Measurements from ENCODE around the gene PPM1D. TPM values are rescaled to one million over a fixed set of nuclear protein-coding genes. Genes with fewer than 3 reads are reported as not detected.

Gene PPM1D
- total RNA-seq, 1 experiment from 2014 or later = 15.1 TPM

- Histone ChIP-seq H3K27me3 (replicated peaks) (no peaks in the 10 kb centered on the region), H3K27ac (no peak overlapping the region), H3K9me3 (replicated peaks) (no peaks in the 10 kb centered on the region), H3K36me3 (peaks cover 6% of the 10 kb centered on the region; the same call in 1 of the 2 replicates), H3K4me1 (replicated peaks) (peaks cover 24% of the 10 kb centered on the region), H3K4me3 (no peak overlapping the region)
- no peak for DNase-seq (ENCODE audit: low read depth in 1 of 2, low spot score in 2 of 2)
These were observed 15.1 kb downstream of the PPM1D start for GRCh38 chr17:60615108-60615507.

- Histone ChIP-seq H3K4me3 (no peak overlapping the region), H3K36me3 (peaks cover 6% of the 10 kb centered on the region; the same call in 1 of the 2 replicates), H3K27ac (no peak overlapping the region), H3K4me1 (replicated peaks) (peaks cover 17% of the 10 kb centered on the region), H3K9me3 (replicated peaks) (no peaks in the 10 kb centered on the region), H3K27me3 (replicated peaks) (no peaks in the 10 kb centered on the region)
- DNase-seq (ENCODE audit: low read depth in 1 of 2, low spot score in 2 of 2) = no peak
These were observed 15.8 kb downstream of the PPM1D start for GRCh38 chr17:60615840-60616239.

DNA sequence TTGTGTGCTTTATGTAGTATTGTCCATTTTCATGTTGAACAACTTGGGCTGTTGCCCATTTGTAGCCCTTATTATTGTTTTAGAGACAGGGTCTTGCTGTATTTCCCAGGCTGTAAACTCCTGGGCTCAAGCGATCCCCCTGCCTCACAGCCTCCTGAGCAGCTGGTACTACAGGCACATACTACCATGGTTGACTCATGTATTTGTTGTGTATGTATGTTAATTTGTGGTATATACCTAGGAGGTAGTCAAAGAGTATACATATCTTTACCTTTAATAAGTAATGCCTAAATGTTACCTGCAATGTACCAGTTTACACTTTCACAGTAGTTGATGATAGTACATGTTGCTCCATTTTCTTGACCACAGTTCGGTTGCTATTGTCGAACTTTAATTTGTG lies 18.1 kb downstream of the PPM1D start:
- no peak overlapping the region for H3K4me3 ChIP-seq
- peaks cover 15% of the 10 kb centered on the region for H3K4me1 ChIP-seq (replicated peaks)
- H3K36me3 ChIP-seq = peaks cover 6% of the 10 kb centered on the region; the same call in 1 of the 2 replicates
- no peak overlapping the region for H3K27ac ChIP-seq
- no peaks in the 10 kb centered on the region for H3K9me3 ChIP-seq (replicated peaks)
- no peaks in the 10 kb centered on the region for H3K27me3 ChIP-seq (replicated peaks)
- DNase-seq (ENCODE audit: low read depth in 1 of 2, low spot score in 2 of 2) = no peak

DNA sequence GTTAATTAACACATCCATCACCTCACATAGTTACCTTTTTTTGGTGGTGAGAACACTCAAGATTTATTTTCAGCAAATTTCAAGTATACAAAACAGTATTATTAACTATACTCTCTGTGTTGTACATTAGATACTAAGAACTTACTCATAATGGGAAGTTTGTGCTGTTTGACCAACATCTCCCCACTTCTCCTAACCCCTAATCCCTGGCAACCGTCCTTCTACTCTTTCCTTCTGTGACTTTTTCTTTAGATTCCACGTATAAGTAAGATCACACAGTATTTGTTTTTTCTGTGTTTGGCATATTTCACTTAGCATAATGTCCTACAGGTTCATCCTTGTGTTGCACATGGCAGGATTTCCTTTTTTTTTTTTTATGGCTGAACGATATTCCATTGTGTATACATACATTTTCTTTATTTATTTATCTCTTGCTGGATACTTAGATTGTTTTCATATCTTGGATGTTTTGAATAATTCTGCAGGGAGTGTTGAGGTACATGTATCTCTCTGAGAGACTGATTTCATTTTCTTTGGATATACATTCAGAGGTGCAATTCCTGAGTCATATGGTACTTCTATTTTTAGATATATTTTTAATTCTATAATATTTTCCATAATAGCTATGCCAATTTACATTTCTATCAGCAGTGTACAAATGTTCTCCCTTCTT lies 19.0 kb downstream of the PPM1D start:
- Histone ChIP-seq H3K36me3 (peaks cover 13% of the 10 kb centered on the region; the same call in 1 of the 2 replicates), H3K4me1 (replicated peaks) (peaks cover 15% of the 10 kb centered on the region), H3K4me3 (no peak overlapping the region), H3K27me3 (replicated peaks) (no peaks in the 10 kb centered on the region), H3K9me3 (replicated peaks) (no peaks in the 10 kb centered on the region), H3K27ac (peak overlapping the region; percentile 34; the same call in 1 of the 2 replicates)
- peak in 1 of 2 experiments; percentile 23 for DNase-seq (ENCODE audit: low read depth in 1 of 2, low spot score in 2 of 2)

GRCh38 chr17:60622961-60623360 lies 23.0 kb downstream of the PPM1D start:
- Histone ChIP-seq H3K4me3 (no peak overlapping the region), H3K36me3 (peaks cover 21% of the 10 kb centered on the region), H3K4me1 (replicated peaks) (peaks cover 15% of the 10 kb centered on the region), H3K27ac (no peak overlapping the region), H3K9me3 (replicated peaks) (no peaks in the 10 kb centered on the region), H3K27me3 (replicated peaks) (no peaks in the 10 kb centered on the region)
- DNase-seq (ENCODE audit: low read depth in 1 of 2, low spot score in 2 of 2) = no peak

DNA sequence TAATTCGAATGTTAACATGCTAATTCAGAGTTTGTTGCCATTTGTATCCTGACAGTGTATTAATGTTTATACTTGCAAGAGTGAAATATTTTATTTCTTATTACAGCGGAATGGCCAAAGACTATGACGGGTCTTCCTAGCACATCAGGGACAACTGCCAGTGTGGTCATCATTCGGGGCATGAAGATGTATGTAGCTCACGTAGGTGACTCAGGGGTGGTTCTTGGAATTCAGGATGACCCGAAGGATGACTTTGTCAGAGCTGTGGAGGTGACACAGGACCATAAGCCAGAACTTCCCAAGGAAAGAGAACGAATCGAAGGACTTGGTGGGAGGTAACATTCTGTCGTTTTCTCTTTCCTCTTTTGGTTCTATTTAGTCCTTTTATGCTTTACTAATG lies 23.4 kb downstream of the PPM1D start:
- H3K4me1 ChIP-seq (replicated peaks) = peaks cover 15% of the 10 kb centered on the region
- no peaks in the 10 kb centered on the region for H3K27me3 ChIP-seq (replicated peaks)
- no peaks in the 10 kb centered on the region for H3K9me3 ChIP-seq (replicated peaks)
- H3K4me3 ChIP-seq = no peak overlapping the region
- H3K27ac ChIP-seq = no peak overlapping the region
- no peak for DNase-seq (ENCODE audit: low read depth in 1 of 2, low spot score in 2 of 2)
- H3K36me3 ChIP-seq = peaks cover 24% of the 10 kb centered on the region

- H3K4me1 ChIP-seq (replicated peaks) = no peaks in the 10 kb centered on the region
- no peaks in the 10 kb centered on the region for H3K9me3 ChIP-seq (replicated peaks)
- no peaks in the 10 kb centered on the region for H3K27me3 ChIP-seq (replicated peaks)
- no peak overlapping the region for H3K4me3 ChIP-seq
- no peak for DNase-seq (ENCODE audit: low read depth in 1 of 2, low spot score in 2 of 2)
- no peak overlapping the region for H3K27ac ChIP-seq
- H3K36me3 ChIP-seq = peaks cover 32% of the 10 kb centered on the region
These were observed 27.1 kb downstream of the PPM1D start for GRCh38 chr17:60627124-60627523.

- no peak for DNase-seq (ENCODE audit: low read depth in 1 of 2, low spot score in 2 of 2)
- H3K9me3 ChIP-seq (replicated peaks) = no peaks in the 10 kb centered on the region
- peaks cover 36% of the 10 kb centered on the region for H3K36me3 ChIP-seq
- H3K27me3 ChIP-seq (replicated peaks) = no peaks in the 10 kb centered on the region
- no peak overlapping the region for H3K4me3 ChIP-seq
- H3K4me1 ChIP-seq (replicated peaks) = no peaks in the 10 kb centered on the region
- H3K27ac ChIP-seq = no peak overlapping the region
These were observed 28.4 kb downstream of the PPM1D start for GRCh38 chr17:60628252-60628889.

GRCh38 chr17:60629120-60629519 lies 29.1 kb downstream of the PPM1D start:
- no peak for DNase-seq (ENCODE audit: low read depth in 1 of 2, low spot score in 2 of 2)
- no peak overlapping the region for H3K27ac ChIP-seq
- H3K4me1 ChIP-seq (replicated peaks) = no peaks in the 10 kb centered on the region
- H3K9me3 ChIP-seq (replicated peaks) = no peaks in the 10 kb centered on the region
- H3K36me3 ChIP-seq = peaks cover 34% of the 10 kb centered on the region
- H3K4me3 ChIP-seq = no peak overlapping the region
- H3K27me3 ChIP-seq (replicated peaks) = no peaks in the 10 kb centered on the region

GRCh38 chr17:60630352-60630751 lies 30.4 kb downstream of the PPM1D start:
- Histone ChIP-seq H3K36me3 (peaks cover 34% of the 10 kb centered on the region), H3K27me3 (replicated peaks) (no peaks in the 10 kb centered on the region), H3K4me3 (no peak overlapping the region), H3K27ac (no peak overlapping the region), H3K4me1 (replicated peaks) (no peaks in the 10 kb centered on the region), H3K9me3 (replicated peaks) (no peaks in the 10 kb centered on the region)
- DNase-seq (ENCODE audit: low read depth in 1 of 2, low spot score in 2 of 2) = no peak

DNA sequence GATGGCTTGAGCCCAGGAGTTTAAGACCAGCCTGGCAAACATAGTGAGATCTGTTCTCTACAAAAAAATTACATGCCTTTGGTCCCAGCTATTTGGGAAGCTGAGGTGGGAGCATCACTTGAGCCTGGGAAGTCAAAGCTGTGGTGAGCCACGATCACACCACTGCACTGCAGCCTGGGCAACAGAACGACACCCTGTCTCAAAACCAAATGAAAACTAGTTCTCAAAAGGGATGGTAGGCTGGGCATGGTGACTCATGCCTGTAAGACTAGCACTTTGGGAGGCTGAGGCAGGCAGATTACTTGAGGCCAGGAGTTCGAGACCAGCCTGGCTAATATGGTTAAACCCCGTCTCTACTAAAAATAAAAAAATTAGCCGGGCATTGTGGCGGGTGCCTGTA lies 31.1 kb downstream of the PPM1D start:
- H3K4me3 ChIP-seq = no peak overlapping the region
- no peaks in the 10 kb centered on the region for H3K27me3 ChIP-seq (replicated peaks)
- no peaks in the 10 kb centered on the region for H3K4me1 ChIP-seq (replicated peaks)
- no peaks in the 10 kb centered on the region for H3K9me3 ChIP-seq (replicated peaks)
- H3K27ac ChIP-seq = no peak overlapping the region
- H3K36me3 ChIP-seq = peaks cover 35% of the 10 kb centered on the region
- DNase-seq (ENCODE audit: low read depth in 1 of 2, low spot score in 2 of 2) = no peak

DNA sequence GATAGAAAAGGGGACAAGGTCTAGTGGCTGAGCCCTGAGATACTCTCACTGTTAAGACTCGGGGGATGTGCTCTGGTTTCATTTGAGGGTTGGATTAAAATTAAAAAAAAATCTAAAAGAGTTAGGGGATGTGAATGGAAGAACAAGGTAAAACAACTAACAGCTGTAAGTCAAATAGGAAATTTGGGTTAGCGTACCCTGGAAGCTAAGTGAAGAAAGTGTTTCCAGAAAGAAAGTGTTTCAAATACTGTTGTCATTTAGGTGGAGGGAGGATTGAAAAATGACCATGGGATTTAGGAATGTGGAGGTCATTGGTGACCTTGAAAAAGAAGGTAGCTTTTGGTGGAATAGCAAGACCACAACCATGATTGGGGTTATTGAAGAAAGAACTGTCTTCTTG lies 37.7 kb downstream of the PPM1D start:
- H3K9me3 ChIP-seq (replicated peaks) = no peaks in the 10 kb centered on the region
- H3K36me3 ChIP-seq = peaks cover 42% of the 10 kb centered on the region
- no peak overlapping the region for H3K4me3 ChIP-seq
- peaks cover 12% of the 10 kb centered on the region for H3K4me1 ChIP-seq (replicated peaks)
- no peaks in the 10 kb centered on the region for H3K27me3 ChIP-seq (replicated peaks)
- no peak for DNase-seq (ENCODE audit: low read depth in 1 of 2, low spot score in 2 of 2)
- no peak overlapping the region for H3K27ac ChIP-seq

- no peak overlapping the region for H3K27ac ChIP-seq
- peaks cover 12% of the 10 kb centered on the region for H3K4me1 ChIP-seq (replicated peaks)
- no peak overlapping the region for H3K4me3 ChIP-seq
- no peak for DNase-seq (ENCODE audit: low read depth in 1 of 2, low spot score in 2 of 2)
- H3K36me3 ChIP-seq = peaks cover 38% of the 10 kb centered on the region
- H3K9me3 ChIP-seq (replicated peaks) = no peaks in the 10 kb centered on the region
- H3K27me3 ChIP-seq (replicated peaks) = no peaks in the 10 kb centered on the region
These were observed 39.0 kb downstream of the PPM1D start for GRCh38 chr17:60639019-60639330.

GRCh38 chr17:60640503-60640902 lies 40.5 kb downstream of the PPM1D start:
- H3K27ac ChIP-seq = no peak overlapping the region

More at GRCh38 chr17:60640503-60640902, 40.5 kb downstream of the PPM1D start:
- Histone ChIP-seq H3K27me3 (replicated peaks) (no peaks in the 10 kb centered on the region), H3K4me1 (replicated peaks) (peaks cover 12% of the 10 kb centered on the region), H3K36me3 (peaks cover 28% of the 10 kb centered on the region), H3K9me3 (replicated peaks) (no peaks in the 10 kb centered on the region), H3K4me3 (no peak overlapping the region)
- peak in 1 of 2 experiments; percentile 16 for DNase-seq (ENCODE audit: low read depth in 1 of 2, low spot score in 2 of 2)
